ENCODE measurements around the gene ABCC8. TPM values are rescaled to one million over a fixed set of nuclear protein-coding genes. Genes with fewer than 3 reads are reported as not detected.

ABCC8 gene
- total and polyA plus RNA-seq, 2 of the 8 experiments (the other 6 are each of a cell fraction or from before 2014, with no cell fraction given), result 3.7 to 4.9 TPM

- POLR2A ChIA-PET (ENCODE audit: partially characterized antibody), result interaction anchor here (1.4 to 1.6 kb wide), 2 partner anchors 11 to 16 kb away, joined by 3 read pairs; no protein-coding TSS in a partner anchor
- no peak overlapping the region for H2BK12ac ChIP-seq (ENCODE audit: low read depth, low read length)
- no peak overlapping the region for H2BK15ac ChIP-seq (ENCODE audit: low read length)
- no peaks in the 10 kb centered on the region for H3K79me1 ChIP-seq (ENCODE audit: low read depth, low read length)
- H2AFZ ChIP-seq (ENCODE audit: low read length), result no peak overlapping the region
- H4K91ac ChIP-seq (replicated peaks; ENCODE audit: insufficient read length, low read length), result no peak overlapping the region
- no peak overlapping the region for H3K4me3 ChIP-seq (ENCODE audit: extremely low read depth in 1 of 4, insufficient read depth in 2 of 4, low read depth in 3 of 4, low read length in 4 of 4)
- DNase-seq (ENCODE audit: low read depth in 1 of 2, low spot score in 2 of 2) (no peak), FAIRE-seq (no peak)
- H3K18ac ChIP-seq (ENCODE audit: extremely low read depth, low read length), result no peak overlapping the region
- H4K8ac ChIP-seq (ENCODE audit: extremely low read depth, insufficient read depth, low read length), result peak overlapping the region; percentile 58; the same call in 1 of the 2 replicates
- H3K36me3 ChIP-seq (ENCODE audit: control insufficient read depth in 2 of 4, insufficient read depth in 4 of 4, low read length in 3 of 4), result no peaks in the 10 kb centered on the region
- WGBS, 2 experiments (ENCODE audit: extremely low coverage in 1 of 2, insufficient coverage in 1 of 2, insufficient read length in 1 of 2, insufficient replicate concordance in 2 of 2, low coverage in 1 of 2, low lambda C conversion rate in 2 of 2, missing lambda C conversion rate in 1 of 2), result 87% methylated on average over 12 of the region's 13 CpGs; no CpG with 5 or more reads in 1 of the 2 experiments
- no peak overlapping the region for H3K4me2 ChIP-seq (ENCODE audit: insufficient read depth in 1 of 2, low read depth in 2 of 2, low read length in 2 of 2)
- H3K14ac ChIP-seq (ENCODE audit: insufficient read length), result no peak overlapping the region
- H3K23ac ChIP-seq (ENCODE audit: insufficient read length), result no peak overlapping the region
- no peak overlapping the region for H2BK20ac ChIP-seq (ENCODE audit: low read length)
- no peaks in the 10 kb centered on the region for H3K79me2 ChIP-seq (ENCODE audit: control insufficient read depth in 1 of 2, insufficient read depth in 2 of 2, low read length in 2 of 2)
- H2BK120ac ChIP-seq (replicated peaks; ENCODE audit: low read depth, low read length), result no peak overlapping the region
- no peak overlapping the region for H2AK5ac ChIP-seq (ENCODE audit: low read depth, low read length)
- no peak overlapping the region for H4K5ac ChIP-seq (ENCODE audit: insufficient read length, low read depth, low read length)
- no peak overlapping the region for H3K4ac ChIP-seq (replicated peaks; ENCODE audit: insufficient read length, low read depth, low read length)
- TF ChIP-seq TAF1 (IDR thresholded peaks at IDR 0.05; ENCODE audit: low read depth, low read length), result no peak
- no peak for TF ChIP-seq CTCF (IDR thresholded peaks at IDR 0.05; ENCODE audit: control extremely low read depth in 1 of 3, insufficient read depth in 1 of 3, low read depth in 1 of 3, low read length in 3 of 3)
- no peak for TF ChIP-seq GTF2F1 (IDR thresholded peaks at IDR 0.05; ENCODE audit: borderline replicate concordance, low read depth, low read length)
- no peak for TF ChIP-seq BCL11A (IDR thresholded peaks at IDR 0.05; ENCODE audit: low read depth in 2 of 2, low read length in 2 of 2)
- TF ChIP-seq SAP30 (IDR thresholded peaks at IDR 0.05; ENCODE audit: insufficient read depth, insufficient replicate concordance, low read length), result no peak
- no peak for TF ChIP-seq POLR2A (IDR thresholded peaks at IDR 0.05; ENCODE audit: control extremely low read depth in 1 of 2, low read depth in 2 of 2, low read length in 2 of 2)
- TF ChIP-seq RFX5 (IDR thresholded peaks at IDR 0.05; ENCODE audit: borderline replicate concordance, low read depth, low read length), result no peak
- TF ChIP-seq GABPA (IDR thresholded peaks at IDR 0.05; ENCODE audit: borderline replicate concordance, insufficient read depth, low read length), result no peak
- no peak for TF ChIP-seq SRF (IDR thresholded peaks at IDR 0.05; ENCODE audit: low read depth, low read length)
- no peak for TF ChIP-seq YY1 (IDR thresholded peaks at IDR 0.05; ENCODE audit: low read depth, low read length)
- no peak for TF ChIP-seq CHD2 (IDR thresholded peaks at IDR 0.05; ENCODE audit: low read length)
- H3K23me2 ChIP-seq (ENCODE audit: low read depth, low read length), result no peaks in the 10 kb centered on the region
- no peak overlapping the region for H3K56ac ChIP-seq (replicated peaks; ENCODE audit: insufficient read length, low read depth, low read length)
- H3K27ac ChIP-seq (ENCODE audit: low read depth, low read length), result no peak overlapping the region
- H2BK5ac ChIP-seq (ENCODE audit: low read depth, low read length), result no peak overlapping the region
- no peak overlapping the region for H3K9ac ChIP-seq (replicated peaks in 1 of 4; ENCODE audit: extremely low read depth in 1 of 4, low read depth in 3 of 4, low read length in 3 of 4)
- no peaks in the 10 kb centered on the region for H3K27me3 ChIP-seq (replicated peaks in 1 of 4; ENCODE audit: control insufficient read depth in 3 of 4, extremely low read depth in 1 of 4, insufficient read depth in 3 of 4, low read length in 3 of 4)
- H4K20me1 ChIP-seq (replicated peaks in 1 of 2; ENCODE audit: control insufficient read depth in 1 of 2, insufficient read depth in 2 of 2, low read length in 2 of 2), result no peaks in the 10 kb centered on the region
- H3K4me1 ChIP-seq (replicated peaks in 1 of 4; ENCODE audit: control insufficient read depth in 3 of 4, insufficient read depth in 4 of 4, low read length in 3 of 4), result no peaks in the 10 kb centered on the region; a peak in 1 of 7 replicates
- no peaks in the 10 kb centered on the region for H3K9me3 ChIP-seq (ENCODE audit: insufficient read depth in 2 of 2, low read depth in 1 of 2, low read length in 1 of 2)
- CTCF ChIA-PET (ENCODE audit: partially characterized antibody), result interaction anchor here (0.6 to 6.0 kb wide), 17 partner anchors 11 to 958 kb away, joined by 3 to 25 read pairs (median 5); partner anchors contain the start of gene KCNJ11
Measured at GRCh38 chr11:17430616-17431015, 46.0 kb downstream of the ABCC8 start.
